SH-SY5Y (cell line): ENCODE results near the gene IFT43.

ENCODE experiments used
- GATA2 ChIP-seq: IDR thresholded peaks from 2 replicates; pipeline ENCODE4 v1.6.1; 2011; ENCODE audit warnings: mild to moderate bottlenecking, low read depth, low read length
- GATA3 ChIP-seq: IDR thresholded peaks from 2 replicates; pipeline ENCODE4 v1.6.1; 2011; ENCODE audit warnings: low read depth, mild to moderate bottlenecking, low read length, moderate library complexity

- TF ChIP-seq GATA3 (no peak), GATA2 (no peak)
Observed at GRCh38 chr14:76121089-76121748, 135.7 kb downstream of the IFT43 start.
